GM19025 (cell line): ENCODE data around the gene TTK.
"Not testable (repeated sequence)": the region's sequence is repeated elsewhere in the genome, so short reads cannot be mapped to it uniquely, and the experiment has no call there.

Experiments
- ATAC-seq: cut with Tn5 transposase; IDR thresholded peaks from one replicate; pipeline ENCODE4 v1.9.1; 2021; ENCODE audit warnings: mild to moderate bottlenecking, low read depth, moderate library complexity; ENCODE audit not compliant: unreplicated experiment

Gene TTK

DNA sequence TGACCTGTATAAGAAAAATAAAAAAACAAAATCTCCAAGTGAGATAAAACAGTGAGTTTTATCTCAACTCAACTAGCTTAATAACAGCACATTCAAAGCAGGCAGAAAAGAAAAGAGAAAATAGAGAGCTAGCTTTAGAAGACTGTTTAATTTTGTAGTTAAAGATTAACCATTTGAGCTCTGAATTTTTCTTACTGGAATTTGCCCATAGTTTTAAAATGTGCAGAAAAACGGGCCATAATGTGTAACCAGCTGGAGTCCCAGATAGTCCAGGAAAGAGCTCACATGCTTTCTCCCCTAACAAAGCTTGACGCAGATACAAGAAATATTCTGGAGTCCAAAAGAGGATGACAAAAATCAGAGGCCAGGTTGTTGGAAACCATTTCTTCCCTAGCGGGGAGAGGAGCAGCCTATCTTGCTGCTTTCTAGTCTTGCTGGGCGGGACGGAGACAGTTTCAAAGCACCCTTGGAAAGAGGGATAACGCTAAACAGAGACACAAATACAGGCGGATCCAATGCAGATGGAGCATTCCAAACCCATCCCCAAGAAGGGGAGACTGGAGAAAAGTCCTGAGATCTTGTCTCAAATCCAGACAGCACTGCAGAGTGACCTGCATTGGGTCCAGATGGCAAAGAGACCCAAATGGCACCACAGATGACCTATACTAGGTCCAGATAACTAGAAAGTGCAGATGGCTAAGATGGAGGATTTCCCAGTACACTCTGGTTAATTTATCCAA lies 16.1 kb downstream of the TTK start:
- ATAC-seq: no peak

DNA sequence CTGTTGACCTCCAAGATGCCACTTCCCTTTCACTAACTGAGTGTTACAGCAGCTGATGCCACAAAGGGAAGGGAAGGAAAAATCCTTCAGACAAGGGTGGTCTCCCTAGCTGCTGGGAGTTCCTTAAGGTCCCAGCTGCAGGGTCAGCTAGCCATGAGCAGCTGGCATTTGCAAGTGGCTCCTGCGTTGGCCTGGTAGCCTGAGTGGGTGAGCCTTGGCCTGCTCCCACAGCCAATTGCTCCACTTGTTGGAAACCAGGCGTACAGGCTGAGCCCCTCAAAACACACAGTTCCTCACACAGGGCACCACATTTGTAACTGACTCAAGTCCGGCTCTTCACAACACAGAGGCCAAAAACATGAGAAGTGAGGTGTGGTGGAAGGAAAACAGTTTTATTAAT lies 16.7 kb downstream of the TTK start:
- ATAC-seq: no peak

DNA sequence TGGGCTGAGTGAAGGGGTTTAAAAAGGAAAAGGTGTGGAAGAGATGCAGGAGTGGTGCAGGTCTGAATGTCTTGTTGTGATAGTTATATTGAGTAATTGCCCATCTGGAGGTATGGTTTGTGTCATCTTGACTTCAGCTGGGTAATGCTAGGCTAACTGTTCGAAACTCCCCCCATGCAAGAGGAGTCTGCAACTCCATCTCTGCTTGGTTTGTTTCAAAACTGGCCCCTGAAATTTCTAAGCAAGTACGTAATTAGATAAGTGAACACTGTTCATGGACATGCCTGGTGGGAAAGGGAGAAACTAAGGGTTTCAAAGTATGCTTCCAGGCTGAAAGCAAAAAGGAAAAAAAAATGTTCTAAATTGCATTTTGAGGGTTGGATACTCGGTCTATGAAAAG lies 17.1 kb downstream of the TTK start:
- no peak for ATAC-seq

DNA sequence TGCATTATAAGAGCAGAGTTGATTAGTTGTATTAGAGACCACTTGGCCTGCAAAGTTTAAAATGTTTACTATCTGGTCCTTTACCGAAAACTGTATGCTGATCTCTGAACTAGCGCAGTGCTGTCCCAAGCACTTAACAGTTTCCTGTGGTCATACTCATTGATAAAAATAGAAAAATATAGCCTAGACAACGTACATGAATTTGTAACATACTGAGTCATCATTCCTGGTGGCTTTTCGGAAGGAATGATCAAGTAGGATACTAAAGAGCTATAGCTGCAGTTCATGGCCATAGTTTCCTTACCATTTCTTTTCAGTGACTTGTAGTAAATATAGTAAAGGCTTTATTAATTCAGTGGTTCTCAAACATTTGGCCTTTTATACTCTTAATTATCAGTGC lies 18.4 kb downstream of the TTK start:
- ATAC-seq: no peak

DNA sequence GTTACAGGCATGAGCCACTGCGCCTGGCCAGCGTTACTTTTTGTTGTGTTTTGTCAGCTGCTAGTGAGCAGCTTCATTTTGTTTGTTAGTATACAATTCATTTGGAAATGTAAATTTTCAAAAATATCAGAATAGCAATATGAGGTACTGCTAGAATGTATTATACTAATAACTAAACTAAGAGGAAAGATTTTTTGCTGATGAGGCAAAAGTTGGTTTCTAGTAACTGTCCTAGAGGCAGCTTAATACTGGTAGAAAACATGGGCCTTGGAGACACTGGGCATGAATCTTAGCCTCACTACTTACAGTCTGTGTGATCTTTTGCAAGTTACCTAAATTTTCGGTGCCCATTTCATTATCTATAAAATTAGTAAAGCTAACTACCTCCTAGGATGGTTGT lies 24.1 kb downstream of the TTK start:
- ATAC-seq: no peak

DNA sequence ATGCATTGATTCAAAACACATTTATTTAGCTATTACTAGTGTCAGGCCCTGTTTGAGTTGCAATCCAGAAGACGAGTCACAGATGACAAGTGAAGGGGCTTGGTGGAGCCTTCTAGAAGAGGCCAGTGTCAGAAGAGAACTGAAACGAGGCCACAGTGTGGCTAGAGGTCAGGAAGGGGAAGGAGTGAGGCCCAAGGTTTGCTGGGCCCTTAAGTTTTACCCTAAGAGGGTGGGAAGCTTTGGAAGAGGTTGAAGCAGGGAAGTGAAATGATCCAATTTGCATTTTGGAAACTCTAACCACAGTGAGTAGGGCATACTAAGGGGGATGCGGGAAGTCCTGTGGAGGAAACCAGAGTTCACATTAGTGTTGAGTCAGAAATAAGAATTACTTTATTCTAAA lies 25.0 kb downstream of the TTK start:
- ATAC-seq: peak; percentile 90

DNA sequence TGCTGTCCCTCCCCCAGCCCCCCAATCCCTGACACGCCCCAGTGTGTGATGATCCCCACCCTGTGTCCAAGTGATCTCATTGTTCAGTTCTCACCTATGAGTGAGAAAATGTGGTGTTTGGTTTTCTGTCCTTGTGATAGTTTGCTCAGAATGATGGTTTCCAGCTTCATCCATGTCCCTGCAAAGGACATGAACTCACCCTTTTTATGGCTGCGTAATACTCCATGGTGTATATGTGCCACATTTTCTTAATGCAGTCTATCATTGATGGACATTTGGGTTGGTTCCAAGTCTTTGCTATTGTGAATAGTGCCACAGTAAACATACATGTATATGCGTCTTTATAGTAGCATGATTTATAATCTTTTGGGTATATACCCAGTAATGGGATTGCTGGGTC lies 43.8 kb downstream of the TTK start:
- not testable (repeated sequence) for ATAC-seq

DNA sequence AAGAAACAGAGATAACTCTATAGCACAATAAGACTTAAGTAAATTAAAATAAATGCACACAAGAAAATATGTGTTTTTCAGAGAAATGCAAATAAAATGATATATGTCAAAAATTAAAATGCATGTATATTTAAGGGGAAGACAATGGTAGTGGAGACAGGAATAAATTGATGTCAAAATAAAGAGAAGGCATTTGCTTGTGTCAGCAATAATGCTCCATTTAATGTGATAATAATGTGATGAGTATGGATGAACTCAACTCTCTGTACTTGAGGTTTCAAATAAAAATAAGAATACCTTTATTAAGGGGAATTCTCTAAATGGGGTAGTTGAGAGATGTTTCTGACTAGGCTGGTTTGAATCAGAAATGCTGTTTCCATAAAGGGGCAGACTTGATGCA lies 56.3 kb downstream of the TTK start:
- no peak for ATAC-seq

DNA sequence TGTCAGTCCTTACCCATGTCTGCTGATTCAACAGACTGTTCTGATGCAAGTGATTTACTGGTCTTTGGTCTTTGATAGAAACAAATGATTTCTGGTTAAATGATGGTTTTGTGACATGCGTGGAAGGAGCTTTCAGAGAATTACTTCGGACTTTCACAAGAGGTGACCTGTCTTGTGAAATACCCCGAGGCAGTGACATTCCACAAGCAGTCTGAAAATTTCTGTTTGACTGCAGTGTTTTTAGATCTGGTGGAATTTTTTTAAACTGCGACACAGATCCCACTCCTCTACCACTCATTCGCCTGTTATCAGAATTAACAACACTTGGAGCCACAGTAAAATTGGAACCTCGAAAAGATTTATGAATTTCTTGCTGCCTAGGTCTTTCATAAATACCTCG lies 63.7 kb downstream of the TTK start:
- not testable (repeated sequence) for ATAC-seq

DNA sequence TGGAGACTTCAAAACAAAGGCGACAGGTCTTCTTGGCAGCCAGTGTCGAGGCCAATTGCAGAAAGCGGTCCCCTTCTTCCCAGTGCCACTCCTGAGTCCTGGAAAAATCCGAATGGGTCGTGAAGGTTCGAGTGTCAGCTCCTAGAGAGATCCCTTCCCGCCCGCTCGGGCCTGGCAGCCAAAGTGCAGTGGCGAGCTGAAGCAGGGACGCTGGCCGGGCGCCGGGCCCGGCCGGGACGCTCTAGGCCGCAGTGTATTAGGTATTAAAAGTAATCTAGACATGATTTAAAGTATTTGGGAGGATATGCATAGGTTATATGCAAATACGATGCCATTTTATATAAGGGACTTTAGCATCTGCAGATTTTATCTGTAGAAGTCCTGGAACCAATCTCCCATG lies 66.0 kb downstream of the TTK start:
- not testable (repeated sequence) for ATAC-seq

DNA sequence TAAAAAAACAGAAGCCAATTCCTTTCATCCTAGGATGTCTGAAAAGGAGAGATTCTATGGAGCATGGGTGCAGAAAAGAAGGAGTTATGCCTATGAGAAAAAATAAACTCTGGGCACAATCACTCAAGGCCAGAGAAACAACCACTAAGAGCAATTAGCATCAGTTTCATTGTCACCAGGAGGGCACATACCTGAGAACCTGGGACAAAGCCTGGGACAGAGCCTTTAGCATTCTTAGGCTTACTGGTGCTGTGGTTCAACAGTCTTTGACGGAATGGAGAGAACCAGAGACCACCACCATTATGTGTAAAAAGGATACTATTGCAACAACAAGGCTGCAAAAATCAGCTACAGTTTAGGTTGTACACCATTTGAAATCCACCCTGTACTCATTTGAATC lies 72.6 kb downstream of the TTK start:
- ATAC-seq: no peak

DNA sequence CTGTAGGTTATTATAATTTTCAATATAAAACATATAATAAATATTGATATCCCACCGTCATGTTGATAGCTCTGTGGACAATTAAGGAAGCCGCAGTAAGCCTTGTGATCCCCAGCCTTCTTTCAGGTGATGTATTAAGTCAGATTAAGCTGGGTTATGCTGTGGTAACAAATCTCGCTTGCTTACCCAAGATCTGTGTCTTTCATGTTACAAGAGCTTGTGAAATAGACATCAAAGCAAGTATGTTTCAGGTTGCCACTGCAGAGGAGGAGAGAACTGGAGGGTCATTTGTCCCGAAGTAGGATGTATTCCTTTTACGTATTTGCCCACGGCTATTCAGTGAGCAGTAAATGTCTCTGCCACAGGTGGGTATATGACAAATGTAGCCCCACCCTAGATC lies 84.2 kb downstream of the TTK start:
- no peak for ATAC-seq

DNA sequence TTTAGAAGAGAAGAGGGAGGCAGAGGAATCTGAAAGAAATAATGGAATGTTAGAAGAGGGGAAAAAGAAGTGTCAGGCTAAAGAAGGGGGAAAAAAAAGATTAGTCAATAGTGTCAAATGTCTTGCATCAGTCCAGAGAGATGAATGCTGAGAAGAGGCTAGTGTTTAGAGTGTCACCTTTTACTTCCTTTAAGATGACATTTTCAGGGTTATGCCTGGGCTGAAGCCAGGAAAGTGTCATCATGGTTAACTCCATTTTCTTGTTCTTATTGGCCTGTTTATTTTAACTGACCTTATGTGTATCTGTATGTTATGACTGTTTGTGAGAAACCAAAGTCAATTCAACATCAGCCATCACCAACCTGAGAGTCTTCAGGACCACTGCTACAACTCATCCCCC lies 87.1 kb downstream of the TTK start:
- no peak for ATAC-seq
